Keratinocyte (primary cell): ENCODE measurements around the gene ANKRA2. TPM values are rescaled to one million over a fixed set of nuclear protein-coding genes. Genes with fewer than 3 reads are reported as not detected.

Experiments used
- DNase-seq: peaks from one replicate; pipeline ENCODE4 v3.0.0-alpha.2; 2011; ENCODE audit warnings: low read depth, missing footprints, low spot score
- FAIRE-seq: peaks from 2 replicates; lab custom pipeline; 2011; peaks lifted over from hg19 to GRCh38; lab: Jason Lieb, UNC
- H2AFZ ChIP-seq: 2 replicates; pipeline ENCODE4 v1.6.0; 2012; ENCODE audit warnings: low read length, control low read depth, inconsistent platforms; ENCODE audit not compliant: control insufficient read depth
- H3K27ac ChIP-seq: 2 replicates; pipeline ENCODE4 v1.5.1; 2011; ENCODE audit warnings: low read length; ENCODE audit not compliant: control insufficient read depth, insufficient read depth
- H3K27me3 ChIP-seq: 3 replicates; pipeline ENCODE4 v1.6.0; 2011; ENCODE audit warnings: low read length; ENCODE audit not compliant: control insufficient read depth, insufficient read depth; ENCODE audit errors: extremely low read depth
- H3K36me3 ChIP-seq, 2 experiments: 2 replicates in 1 of 2; 3 replicates in 1 of 2; pipeline ENCODE4 v1.5.1; 2011; ENCODE audit warnings: low read length in 2 of 2, mild to moderate bottlenecking in 1 of 2; ENCODE audit not compliant: control insufficient read depth in 2 of 2, insufficient read depth in 2 of 2; ENCODE audit errors: extremely low read depth in 1 of 2
- H3K4me1 ChIP-seq: 3 replicates; pipeline ENCODE4 v1.5.1; 2011; ENCODE audit warnings: low read length; ENCODE audit not compliant: control insufficient read depth, insufficient read depth; ENCODE audit errors: extremely low read depth
- H3K4me2 ChIP-seq: 3 replicates; pipeline ENCODE4 v1.6.0; 2011; ENCODE audit warnings: low read depth, low read length; ENCODE audit not compliant: control insufficient read depth, insufficient read depth; ENCODE audit errors: extremely low read depth
- H3K4me3 ChIP-seq, 3 experiments: fragments of 200-600 bp in 1 of 3; sonication (generic) in 1 of 3; 2 replicates in 2 of 3; 3 replicates in 1 of 3; pipeline ENCODE4 v1.5.1; 2011 to 2016; ENCODE audit warnings: low read length in 3 of 3, mild to moderate bottlenecking in 3 of 3, control low read depth in 2 of 3, inconsistent platforms in 1 of 3, low read depth in 1 of 3, mixed read lengths in 1 of 3, mixed run types in 1 of 3, moderate library complexity in 1 of 3; ENCODE audit not compliant: control insufficient read depth in 2 of 3, insufficient read depth in 2 of 3; ENCODE audit errors: extremely low read depth in 1 of 3
- H3K79me2 ChIP-seq: 2 replicates; pipeline ENCODE4 v1.6.0; 2012; ENCODE audit warnings: low read length; ENCODE audit not compliant: control insufficient read depth, insufficient read depth
- H3K9ac ChIP-seq: 3 replicates; pipeline ENCODE4 v1.6.0; 2011; ENCODE audit warnings: low read length; ENCODE audit not compliant: control insufficient read depth, insufficient read depth; ENCODE audit errors: extremely low read depth
- H3K9me1 ChIP-seq: 3 replicates; pipeline ENCODE4 v1.6.0; 2011; ENCODE audit warnings: low read length; ENCODE audit not compliant: control insufficient read depth, insufficient read depth; ENCODE audit errors: extremely low read depth
- H3K9me3 ChIP-seq: 2 replicates; pipeline ENCODE4 v1.5.1; 2012; ENCODE audit warnings: low read depth, low read length; ENCODE audit not compliant: control insufficient read depth
- H4K20me1 ChIP-seq: 3 replicates; pipeline ENCODE4 v1.6.0; 2011; ENCODE audit warnings: low read length; ENCODE audit not compliant: control insufficient read depth, insufficient read depth; ENCODE audit errors: extremely low read depth
- CTCF ChIP-seq, 3 experiments: IDR thresholded peaks in 1 of 3; conservative IDR thresholded peaks in 1 of 3; optimal IDR thresholded peaks in 1 of 3; 2 replicates in 2 of 3; 3 replicates in 1 of 3; pipeline versions ENCODE3 to v1.5.1; 2011; ENCODE audit warnings: low read length in 3 of 3, mild to moderate bottlenecking in 3 of 3, moderate library complexity in 2 of 3, control low read depth in 1 of 3, inconsistent platforms in 1 of 3; ENCODE audit not compliant: insufficient read depth in 2 of 3; ENCODE audit errors: extremely low read depth in 1 of 3
- EZH2 ChIP-seq: IDR thresholded peaks from one replicate; pipeline ENCODE4 v1.6.1; 2012; ENCODE audit warnings: inconsistent platforms, mild to moderate bottlenecking, low read length, moderate library complexity
- dilution Hi-C: fragments of 300-500 bp; cut with MboI; formaldehyde crosslinking; loops from one replicate; pipeline ENCODE4 v1.7.0; 2020; ENCODE audit warnings: low sequenced_read_pairs; ENCODE audit not compliant: extremely low pct_ligation_motif_present
- polyA plus RNA-seq, 5 experiments: library from polyadenylated mRNA; depleted of rRNA in 3 of 5; stranded (reverse) in 3 of 5; stranded (forward) in 1 of 5; unstranded in 1 of 5; fragments of >200 nt; gene quantifications; 1 replicate in 1 of 5; 2 replicates in 3 of 5; 3 replicates in 1 of 5; pipeline versions ENCODE4 v1.2.1 to v1.2.3, GENCODE V29; 2011 to 2012; ENCODE audit warnings: missing spikeins in 2 of 5, low read depth in 1 of 5, low replicate concordance in 1 of 5

ANKRA2 gene
- polyA plus RNA-seq, 1 donor (not counting 4 experiments of a cell fraction or from before 2014, with no cell fraction given) = 20.6 TPM

GRCh38 chr5:73596705-73597328 is 31.4 kb upstream of the ANKRA2 start:
- no peak overlapping the region for H3K4me3 ChIP-seq
- no peak for DNase-seq
- H3K27me3 ChIP-seq = no peaks in the 10 kb centered on the region
- no peak overlapping the region for H3K9ac ChIP-seq
- H4K20me1 ChIP-seq = no peaks in the 10 kb centered on the region
- H3K79me2 ChIP-seq = no peaks in the 10 kb centered on the region
- H3K9me3 ChIP-seq = no peaks in the 10 kb centered on the region
- no peaks in the 10 kb centered on the region for H3K9me1 ChIP-seq
- no peaks in the 10 kb centered on the region for H3K36me3 ChIP-seq
- H2AFZ ChIP-seq = no peak overlapping the region
- H3K4me1 ChIP-seq = peaks cover 14% of the 10 kb centered on the region
- dilution Hi-C loops = no loop called here
- FAIRE-seq = peak; percentile 83
- no peak overlapping the region for H3K27ac ChIP-seq
- TF ChIP-seq EZH2 (no peak), CTCF (optimal IDR thresholded peaks at IDR 0.05 in 1 of 3, IDR thresholded peaks at IDR 0.05 in 1 of 3, conservative IDR thresholded peaks at IDR 0.05 in 1 of 3; ENCODE audit: extremely low read depth in 1 of 3, insufficient read depth in 2 of 3, low read length in 3 of 3) (peak; percentile 69 to 73 (median 71))
- no peak overlapping the region for H3K4me2 ChIP-seq

GRCh38 chr5:73592551-73592950 is 27.1 kb upstream of the ANKRA2 start:
- H2AFZ ChIP-seq = no peak overlapping the region
- no peaks in the 10 kb centered on the region for H3K36me3 ChIP-seq
- dilution Hi-C loops = no loop called here
- no peaks in the 10 kb centered on the region for H4K20me1 ChIP-seq
- H3K9me3 ChIP-seq = no peaks in the 10 kb centered on the region
- peaks cover 22% of the 10 kb centered on the region for H3K4me1 ChIP-seq
- peak; percentile 17 for FAIRE-seq
- no peak overlapping the region for H3K4me3 ChIP-seq
- H3K4me2 ChIP-seq = peak overlapping the region; percentile 37
- H3K9ac ChIP-seq = no peak overlapping the region
- no peaks in the 10 kb centered on the region for H3K79me2 ChIP-seq
- TF ChIP-seq CTCF (optimal IDR thresholded peaks at IDR 0.05 in 1 of 3, IDR thresholded peaks at IDR 0.05 in 1 of 3, conservative IDR thresholded peaks at IDR 0.05 in 1 of 3; ENCODE audit: extremely low read depth in 1 of 3, insufficient read depth in 2 of 3, low read length in 3 of 3) = no peak
- H3K9me1 ChIP-seq = no peaks in the 10 kb centered on the region
- no peaks in the 10 kb centered on the region for H3K27me3 ChIP-seq
- no peak overlapping the region for H3K27ac ChIP-seq
- no peak for DNase-seq
